GM12878 (cell line): ENCODE measurements around the gene VCL. TPM values are rescaled to one million over a fixed set of nuclear protein-coding genes. Genes with fewer than 3 reads are reported as not detected.

Source experiments
- ATAC-seq: fragments of 200-7000 bp; cut with Tn5 transposase; 3 replicates; pipeline ENCODE4 v1.9.1; 2020; ENCODE audit warnings: mild to moderate bottlenecking, moderate library complexity
- BruUV-seq: library from RNA; stranded (reverse); fragments of 400-500 nt; replicated peaks from 2 replicates; lab custom pipeline; 2021; lab: Mats Ljungman, UMichigan
- CTCF ChIA-PET: fragments of 300-600 bp; sonication (Branson Sonifier 250); formaldehyde crosslinking; extraction: SDS; loops from one replicate; lab custom pipeline; 2021; ENCODE audit warnings: inconsistent platforms; lab: Yijun Ruan, JAX
- POLR2A ChIA-PET: fragments of 350-600 bp; formaldehyde crosslinking; extraction: SDS; loops from one replicate; lab custom pipeline; 2021; ENCODE audit warnings: inconsistent platforms; lab: Charles Lee
- RAD21 ChIA-PET: fragments of 300-600 bp; sonication (Branson Sonifier 250); formaldehyde crosslinking; loops from one replicate; lab custom pipeline; 2023; ENCODE audit warnings: antibody characterized with exemption; ENCODE audit not compliant: unreplicated experiment; lab: Charles Lee
- SMC1A ChIA-PET: fragments of 300-600 bp; sonication (Branson Sonifier 250); formaldehyde crosslinking; loops from one replicate; lab custom pipeline; 2023; ENCODE audit not compliant: unreplicated experiment, uncharacterized antibody; lab: Charles Lee
- DNase-seq: peaks from one replicate; pipeline ENCODE4 v3.0.0-alpha.2; 2011; ENCODE audit warnings: low read depth, low spot score
- FAIRE-seq: peaks from 3 replicates; lab custom pipeline; 2011; peaks lifted over from hg19 to GRCh38; lab: Jason Lieb, UNC
- H2AFZ ChIP-seq: 2 replicates; pipeline ENCODE4 v1.6.0; 2011; ENCODE audit warnings: low read depth, low read length, control low read depth; ENCODE audit not compliant: control insufficient read depth
- H3K27ac ChIP-seq: 2 replicates; pipeline ENCODE4 v1.5.1; 2011; ENCODE audit warnings: control low read depth; ENCODE audit not compliant: control insufficient read depth, insufficient read depth
- H3K27me3 ChIP-seq, 2 experiments: replicated peaks in 1 of 2; 2 replicates each; pipeline versions ENCODE4 v1.6.0 to v1.6.1; 2011; ENCODE audit warnings: low read length in 1 of 2; ENCODE audit not compliant: control insufficient read depth in 2 of 2, insufficient read depth in 2 of 2
- H3K36me3 ChIP-seq, 2 experiments: 2 replicates each; pipeline ENCODE4 v1.5.1; 2011; ENCODE audit warnings: low read length in 1 of 2; ENCODE audit not compliant: control insufficient read depth in 2 of 2, insufficient read depth in 2 of 2
- H3K4me1 ChIP-seq: 2 replicates; pipeline ENCODE4 v1.6.1; 2011; ENCODE audit warnings: mild to moderate bottlenecking, low read length, moderate library complexity, mixed read lengths; ENCODE audit not compliant: control insufficient read depth, insufficient read depth
- H3K4me2 ChIP-seq: 2 replicates; pipeline ENCODE4 v1.6.0; 2011; ENCODE audit warnings: control low read depth; ENCODE audit not compliant: control insufficient read depth, insufficient read depth
- H3K4me3 ChIP-seq: fragments of 200-600 bp; sonication (generic); 2 replicates; pipeline ENCODE4 v1.5.1; 2016
- H3K79me2 ChIP-seq: 2 replicates; pipeline ENCODE4 v1.6.0; 2011; ENCODE audit warnings: low read length; ENCODE audit not compliant: control insufficient read depth, insufficient read depth
- H3K9ac ChIP-seq: 2 replicates; pipeline ENCODE4 v1.8.0; 2011; ENCODE audit warnings: low read length, control low read depth, mixed read lengths; ENCODE audit not compliant: control insufficient read depth, insufficient read depth
- H3K9me3 ChIP-seq: replicated peaks from 3 replicates; pipeline ENCODE4 v1.5.1; 2011; ENCODE audit warnings: mild to moderate bottlenecking, low read length; ENCODE audit not compliant: control insufficient read depth, insufficient read depth
- H4K20me1 ChIP-seq: 2 replicates; pipeline ENCODE4 v1.6.0; 2011; ENCODE audit not compliant: control insufficient read depth, insufficient read depth
- ATF3 ChIP-seq: IDR thresholded peaks from 2 replicates; pipeline ENCODE4 v1.6.1; 2011; ENCODE audit warnings: low read depth, mild to moderate bottlenecking, low read length, moderate library complexity, borderline replicate concordance; ENCODE audit errors: extremely low read depth
- CEBPZ ChIP-seq: fragments of 150-350 bp; IDR thresholded peaks from 2 replicates; pipeline ENCODE4 v1.6.1; 2016; ENCODE audit warnings: low read depth, low read length
- MAX ChIP-seq: IDR thresholded peaks from 2 replicates; pipeline ENCODE4 v1.6.1; 2012; ENCODE audit warnings: low read depth, low read length, improper control_type of control experiment
- NKRF ChIP-seq: fragments of 450-650 bp; conservative IDR thresholded peaks from 2 replicates; pipeline ENCODE4 v1.6.1; 2017; ENCODE audit warnings: mild to moderate bottlenecking, moderate library complexity
- PML ChIP-seq: IDR thresholded peaks from 2 replicates; pipeline ENCODE4 v1.6.1; 2012; ENCODE audit warnings: low read length, inconsistent platforms
- POLR2A ChIP-seq: IDR thresholded peaks from 2 replicates; pipeline ENCODE4 v1.6.1; 2011; ENCODE audit warnings: low read depth, mild to moderate bottlenecking, low read length
- TAF1 ChIP-seq: IDR thresholded peaks from 2 replicates; pipeline ENCODE4 v1.6.1; 2011; ENCODE audit warnings: mild to moderate bottlenecking, low read depth, low read length, borderline replicate concordance
- TBL1XR1 ChIP-seq: IDR thresholded peaks from 2 replicates; pipeline ENCODE4 v1.6.1; 2012; ENCODE audit warnings: low read depth, low read length, improper control_type of control experiment
- ZNF384 ChIP-seq: IDR thresholded peaks from 2 replicates; pipeline ENCODE4 v1.6.1; 2012; ENCODE audit warnings: low read depth, mild to moderate bottlenecking, low read length, improper control_type of control experiment, borderline replicate concordance
- ZZZ3 ChIP-seq: IDR thresholded peaks from 2 replicates; pipeline ENCODE4 v1.6.1; 2011; ENCODE audit warnings: low read depth; ENCODE audit not compliant: control insufficient read depth, insufficient read length
- WGBS: methylation state at CpG from one replicate; pipeline ENCODE4 v1.1.6; 2016; ENCODE audit warnings: low lambda C conversion rate; ENCODE audit not compliant: insufficient replicate concordance, insufficient coverage; ENCODE audit errors: missing lambda C conversion rate; 5-methylcytosine and 5-hydroxymethylcytosine counted together
- in situ Hi-C: fragments of 300-500 bp; cut with MboI; formaldehyde crosslinking; loops from 9 replicates; pipeline ENCODE4 v1.14.3; 2018; ENCODE audit warnings: mixed read lengths
- intact Hi-C: fragments of 100-400 bp; cut with micrococcal nuclease; formaldehyde crosslinking; loops from one replicate; pipeline ENCODE4 v1.14.2; 2022; ENCODE audit not compliant: unreplicated experiment
- polyA plus RNA-seq, 11 experiments: library from polyadenylated mRNA; depleted of rRNA in 4 of 11; unstranded in 6 of 11; stranded (reverse) in 5 of 11; fragments of >200 nt; fragmentation: Nextera tagmentation in 4 of 11; fragmentation: Illumina TruSeq in 1 of 11; extraction: Ambion mirVana in 4 of 11; extraction: Trizol in 1 of 11; gene quantifications; 1 replicate in 1 of 11; 2 replicates in 10 of 11; pipeline versions ENCODE4 v1.2.1 to v1.2.3, GENCODE V29; 2011 to 2016; ENCODE audit warnings: inconsistent platforms in 2 of 11, missing spikeins in 2 of 11, low read depth in 1 of 11
- total RNA-seq, 4 experiments: library from RNA; depleted of rRNA in 3 of 4; stranded (reverse); fragments of >200 nt in 3 of 4; fragmentation: Illumina TruSeq in 1 of 4; extraction: Trizol in 1 of 4; gene quantifications; 2 replicates each; pipeline versions ENCODE4 v1.2.1 to v1.2.3, GENCODE V29; 2013 to 2021

VCL gene
- total and polyA plus RNA-seq, 10 of the 15 experiments (the other 5 are each of a cell fraction or from before 2014, with no cell fraction given) = 6.7 to 54.6 (median 24.3) TPM

- TF ChIP-seq CEBPZ = no peak
- TF ChIP-seq ZZZ3 = no peak
- TF ChIP-seq PML = no peak
- TF ChIP-seq TBL1XR1 = no peak
These were observed 83.4 kb downstream of the VCL start (continued) for GRCh38 chr10:74081192-74081803.

GRCh38 chr10:74081941-74082718, 84.2 kb downstream of the VCL start:
- SMC1A ChIA-PET = interaction anchor here (0.7 to 8.5 kb wide), 32 partner anchors 8 to 232 kb away, joined by 3 to 160 read pairs (median 6); partner anchors contain the start of gene VCL
- intact Hi-C loops (loop anchor here (1.0 to 2.0 kb wide), 3 partner anchors 23 to 196 kb away; no protein-coding TSS in a partner anchor), in situ Hi-C loops (loop anchor here (25.0 kb wide), 1 partner anchor 195 kb away; no protein-coding TSS in a partner anchor)
- RAD21 ChIA-PET = interaction anchor here (0.9 to 6.8 kb wide), 15 partner anchors 13 to 270 kb away, joined by 3 to 105 read pairs (median 6); no protein-coding TSS in a partner anchor
- Histone ChIP-seq H3K4me2 (no peak overlapping the region), H3K4me3 (no peak overlapping the region), H3K9ac (no peak overlapping the region), H4K20me1 (no peaks in the 10 kb centered on the region), H3K79me2 (no peaks in the 10 kb centered on the region), H3K27me3 (no peaks in the 10 kb centered on the region), H2AFZ (no peak overlapping the region), H3K4me1 (peaks cover 34% of the 10 kb centered on the region), H3K9me3 (no peaks in the 10 kb centered on the region), H3K27ac (no peak overlapping the region), H3K36me3 (no peaks in the 10 kb centered on the region)
- FAIRE-seq (no peak), DNase-seq (no peak), ATAC-seq (no peak)
- 62% methylated on average over 5 of the region's 5 CpGs for WGBS
- POLR2A ChIA-PET = interaction anchor here (0.6 to 1.6 kb wide), 2 partner anchors 121 to 196 kb away, joined by 4 read pairs; no protein-coding TSS in a partner anchor
- BruUV-seq = no TSS peak
- CTCF ChIA-PET = interaction anchor here (0.5 to 8.1 kb wide), 42 partner anchors 9 to 906 kb away, joined by 3 to 154 read pairs (median 4); no protein-coding TSS in a partner anchor
- no peak for TF ChIP-seq MAX
- no peak for TF ChIP-seq ZNF384
- no peak for TF ChIP-seq NKRF
- TF ChIP-seq ATF3 = no peak
- TF ChIP-seq POLR2A = no peak
- no peak for TF ChIP-seq TAF1
